Sigmoid colon (tissue), 7 donors: Measurements from ENCODE around the gene GALNT10. TPM values are rescaled to one million over a fixed set of nuclear protein-coding genes. Genes with fewer than 3 reads are reported as not detected.

Source experiments
- DNase-seq: peaks from one replicate; pipeline ENCODE4 v3.0.0-alpha.2; 2019
- H3K27ac ChIP-seq, 4 donors: fragments of 200-600 bp; sonication (generic); one replicate each; pipeline ENCODE4 v1.5.1; 2016 to 2019; ENCODE audit warnings: mild to moderate bottlenecking in 1 of 4
- H3K27me3 ChIP-seq, 3 donors: fragments of 200-600 bp; sonication (generic); one replicate each; pipeline ENCODE4 v1.5.1; 2019; ENCODE audit warnings: mild to moderate bottlenecking in 1 of 3
- H3K36me3 ChIP-seq, 4 donors: fragments of 200-600 bp; sonication (generic); one replicate each; pipeline ENCODE4 v1.5.1; 2016 to 2019
- H3K4me1 ChIP-seq, 4 donors: fragments of 200-600 bp; sonication (generic); one replicate each; pipeline ENCODE4 v1.5.1; 2017 to 2019
- H3K4me3 ChIP-seq, 4 donors: fragments of 200-600 bp; sonication (generic); one replicate each; pipeline ENCODE4 v1.5.1; 2017 to 2019; ENCODE audit warnings: mild to moderate bottlenecking in 2 of 4, moderate library complexity in 1 of 4
- H3K9me3 ChIP-seq, 4 donors: fragments of 200-600 bp in 3 of 4; sonication (generic) in 3 of 4; one replicate each; pipeline versions ENCODE4 v1.5.1 to v1.6.1; 2013 to 2019
- EP300 ChIP-seq, 4 donors: sonication (generic); formaldehyde crosslinking; IDR thresholded peaks; one replicate each; pipeline ENCODE4 v1.6.1; 2017; ENCODE audit warnings: antibody characterized with exemption in 4 of 4
- POLR2A ChIP-seq, 2 donors: fragments of 450-650 bp; IDR thresholded peaks; one replicate each; pipeline ENCODE4 v1.6.1; 2016; ENCODE audit warnings: antibody characterized with exemption in 2 of 2, mild to moderate bottlenecking in 2 of 2, moderate library complexity in 2 of 2
- POLR2AphosphoS5 ChIP-seq, 4 donors: sonication (generic); formaldehyde crosslinking; IDR thresholded peaks; one replicate each; pipeline ENCODE4 v1.6.1; 2017; ENCODE audit warnings: antibody characterized with exemption in 4 of 4
- WGBS, 2 donors: extraction: QIAGEN DNeasy Blood & Tissue Kit; methylation state at CpG; one replicate each; pipeline ENCODE4 v1.1.7; 2013; 5-methylcytosine and 5-hydroxymethylcytosine counted together
- intact Hi-C: fragments of 100-400 bp; cut with DNase I; formaldehyde crosslinking; loops from one replicate; pipeline ENCODE4 v1.15.1; 2023
- polyA plus RNA-seq, 3 donors: library from polyadenylated mRNA; stranded (reverse); fragments of 200-250 nt; gene quantifications; one replicate each; pipeline ENCODE4 v1.2.3, GENCODE V29; 2013
- total RNA-seq, 4 donors: library from RNA; depleted of rRNA; stranded (reverse); fragments of >200 nt; gene quantifications; one replicate each; pipeline ENCODE4 v1.1.0, GENCODE V29; 2016
- TF ChIP-seq, protein P1 (sequence below), 4 experiments: fragments of 450-650 bp in 3 of 4; fragments of 200-600 bp in 1 of 4; IDR thresholded peaks; one replicate each; pipeline ENCODE4 v1.5.1; 2016 to 2019; ENCODE audit warnings: antibody characterized with exemption in 4 of 4, mild to moderate bottlenecking in 3 of 4, moderate library complexity in 2 of 4
- donor health status: healthy with polysubstance abuse.
- donor health status: Bipolar disorder and iron deficiency.
- donor health status: healthy.

The GALNT10 gene
- total and polyA plus RNA-seq, 7 donors, result 6.0 to 41.7 (median 24.3) TPM

GRCh38 chr5:154237376-154237743 lies 46.8 kb downstream of the GALNT10 start:
- 96 to 98% methylated on average over 5 of the region's 5 CpGs for WGBS, 2 donors
- DNase-seq, result no peak
- intact Hi-C loops, result no loop called here
- TF ChIP-seq EP300 (IDR thresholded peaks at IDR 0.05) (no peak), POLR2A (IDR thresholded peaks at IDR 0.05) (no peak)
- Histone ChIP-seq H3K36me3 (no peaks in the 10 kb centered on the region), H3K4me1 (peaks cover 0 to 37% (median 21%) of the 10 kb centered on the region in 4 donors), H3K27ac (no peak overlapping the region), H3K4me3 (no peak overlapping the region), H3K27me3 (no peaks in the 10 kb centered on the region), H3K9me3 (no peaks in the 10 kb centered on the region)

DNA sequence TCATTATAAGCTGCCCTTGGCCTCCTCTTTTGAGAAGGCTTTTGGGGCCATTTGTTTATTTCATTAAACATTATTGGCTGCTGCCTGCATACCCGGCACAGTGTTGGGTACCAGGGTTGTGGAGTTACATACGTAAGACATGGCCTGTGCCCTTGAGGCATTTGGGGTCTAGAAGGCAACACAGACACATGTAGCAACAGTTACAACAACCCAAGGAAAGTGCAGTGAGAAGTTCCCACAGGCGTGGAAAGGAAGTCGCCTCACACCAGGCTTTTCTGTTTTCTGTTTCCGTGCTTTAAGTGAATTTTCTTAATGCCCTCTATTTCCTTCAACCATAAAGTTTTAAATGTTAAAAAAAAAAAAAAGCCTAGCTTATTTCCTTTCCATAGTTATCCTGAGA lies 47.4 kb downstream of the GALNT10 start:
- no peaks in the 10 kb centered on the region for H3K9me3 ChIP-seq
- no peaks in the 10 kb centered on the region for H3K36me3 ChIP-seq
- DNase-seq, result no peak
- peak overlapping the region in 3 of 4 donors; percentile 66 to 76 (median 66) for H3K27ac ChIP-seq
- intact Hi-C loops, result no loop called here
- 75 to 93% methylated on average over 5 of the region's 5 CpGs for WGBS, 2 donors
- peak overlapping the region in 1 of 4 donors; percentile 20 for H3K4me3 ChIP-seq
- TF ChIP-seq EP300 (IDR thresholded peaks at IDR 0.05) (no peak), POLR2AphosphoS5 (IDR thresholded peaks at IDR 0.05) (no peak), POLR2A (IDR thresholded peaks at IDR 0.05) (no peak)
- TF ChIP-seq, protein P1, sequence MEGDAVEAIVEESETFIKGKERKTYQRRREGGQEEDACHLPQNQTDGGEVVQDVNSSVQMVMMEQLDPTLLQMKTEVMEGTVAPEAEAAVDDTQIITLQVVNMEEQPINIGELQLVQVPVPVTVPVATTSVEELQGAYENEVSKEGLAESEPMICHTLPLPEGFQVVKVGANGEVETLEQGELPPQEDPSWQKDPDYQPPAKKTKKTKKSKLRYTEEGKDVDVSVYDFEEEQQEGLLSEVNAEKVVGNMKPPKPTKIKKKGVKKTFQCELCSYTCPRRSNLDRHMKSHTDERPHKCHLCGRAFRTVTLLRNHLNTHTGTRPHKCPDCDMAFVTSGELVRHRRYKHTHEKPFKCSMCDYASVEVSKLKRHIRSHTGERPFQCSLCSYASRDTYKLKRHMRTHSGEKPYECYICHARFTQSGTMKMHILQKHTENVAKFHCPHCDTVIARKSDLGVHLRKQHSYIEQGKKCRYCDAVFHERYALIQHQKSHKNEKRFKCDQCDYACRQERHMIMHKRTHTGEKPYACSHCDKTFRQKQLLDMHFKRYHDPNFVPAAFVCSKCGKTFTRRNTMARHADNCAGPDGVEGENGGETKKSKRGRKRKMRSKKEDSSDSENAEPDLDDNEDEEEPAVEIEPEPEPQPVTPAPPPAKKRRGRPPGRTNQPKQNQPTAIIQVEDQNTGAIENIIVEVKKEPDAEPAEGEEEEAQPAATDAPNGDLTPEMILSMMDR (IDR thresholded peaks at IDR 0.05), result no peak
- peaks cover 0 to 43% (median 27%) of the 10 kb centered on the region in 4 donors for H3K4me1 ChIP-seq
- no peaks in the 10 kb centered on the region for H3K27me3 ChIP-seq

- Histone ChIP-seq H3K4me3 (peak overlapping the region in 3 of 4 donors; percentile 11 to 24 (median 20)), H3K36me3 (no peaks in the 10 kb centered on the region), H3K9me3 (no peaks in the 10 kb centered on the region), H3K4me1 (peaks cover 0 to 52% (median 37%) of the 10 kb centered on the region in 4 donors), H3K27ac (peak overlapping the region; percentile 39 to 76 (median 66)), H3K27me3 (no peaks in the 10 kb centered on the region)
- intact Hi-C loops, result no loop called here
- 73 to 80% methylated on average over 10 of the region's 10 CpGs for WGBS, 2 donors
- DNase-seq, result no peak
- TF ChIP-seq EP300 (IDR thresholded peaks at IDR 0.05), result no peak
- TF ChIP-seq POLR2AphosphoS5 (IDR thresholded peaks at IDR 0.05), result no peak
- no peak for TF ChIP-seq POLR2A (IDR thresholded peaks at IDR 0.05)
- TF ChIP-seq, protein P1 (IDR thresholded peaks at IDR 0.05), result no peak
Observed at GRCh38 chr5:154238776-154239481, 48.4 kb downstream of the GALNT10 start.

- H3K4me3 ChIP-seq, result no peak overlapping the region
- H3K9me3 ChIP-seq, result no peaks in the 10 kb centered on the region
- H3K4me1 ChIP-seq, result peaks cover 0 to 59% (median 44%) of the 10 kb centered on the region in 4 donors
- DNase-seq, result no peak
- H3K27me3 ChIP-seq, result no peaks in the 10 kb centered on the region
- H3K27ac ChIP-seq, result no peak overlapping the region
- TF ChIP-seq POLR2AphosphoS5 (IDR thresholded peaks at IDR 0.05), result no peak
- H3K36me3 ChIP-seq, result no peaks in the 10 kb centered on the region
- WGBS, 2 donors, result 51 to 85% methylated on average over 2 of the region's 2 CpGs
- intact Hi-C loops, result no loop called here
Observed at GRCh38 chr5:154240595-154240994, 50.1 kb downstream of the GALNT10 start.

GRCh38 chr5:154241021-154241420 lies 50.5 kb downstream of the GALNT10 start:
- Histone ChIP-seq H3K9me3 (no peaks in the 10 kb centered on the region), H3K4me1 (peaks cover 0 to 59% (median 44%) of the 10 kb centered on the region in 4 donors), H3K4me3 (no peak overlapping the region), H3K36me3 (no peaks in the 10 kb centered on the region), H3K27ac (no peak overlapping the region), H3K27me3 (no peaks in the 10 kb centered on the region)
- 91 to 93% methylated on average over 4 of the region's 4 CpGs for WGBS, 2 donors
- DNase-seq, result no peak
- TF ChIP-seq EP300 (IDR thresholded peaks at IDR 0.05), result no peak
- intact Hi-C loops, result no loop called here

GRCh38 chr5:154242442-154242841 lies 51.9 kb downstream of the GALNT10 start:
- TF ChIP-seq, protein P1 (IDR thresholded peaks at IDR 0.05), result no peak
- no peak for TF ChIP-seq EP300 (IDR thresholded peaks at IDR 0.05)
- no peaks in the 10 kb centered on the region for H3K36me3 ChIP-seq
- H3K4me3 ChIP-seq, result no peak overlapping the region
- peak overlapping the region in 1 of 4 donors; percentile 68 for H3K27ac ChIP-seq
- no peak for DNase-seq
- no peaks in the 10 kb centered on the region for H3K9me3 ChIP-seq
- intact Hi-C loops, result no loop called here
- 92 to 93% methylated on average over 1 of the region's 1 CpG for WGBS, 2 donors
- H3K4me1 ChIP-seq, result peaks cover 0 to 59% (median 44%) of the 10 kb centered on the region in 4 donors
- H3K27me3 ChIP-seq, result no peaks in the 10 kb centered on the region
